Retinal pigment epithelial cell (primary cell): Measurements from ENCODE around the gene LY9.
"Not testable (repeated sequence)": the region's sequence is repeated elsewhere in the genome, so short reads cannot be mapped to it uniquely, and the experiment has no call there.

ENCODE experiments used
- DNase-seq: peaks from one replicate; pipeline ENCODE4 v3.0.0-alpha.2; 2010; ENCODE audit warnings: low read depth
- H3K4me3 ChIP-seq: 2 replicates; pipeline ENCODE4 v1.5.1; 2011; ENCODE audit warnings: mild to moderate bottlenecking, low read length, control low read depth, moderate library complexity
- CTCF ChIP-seq: conservative IDR thresholded peaks from 2 replicates; pipeline ENCODE4 v1.5.1; 2011; ENCODE audit warnings: low read depth, low read length, control low read depth, inconsistent platforms

LY9 gene

DNA sequence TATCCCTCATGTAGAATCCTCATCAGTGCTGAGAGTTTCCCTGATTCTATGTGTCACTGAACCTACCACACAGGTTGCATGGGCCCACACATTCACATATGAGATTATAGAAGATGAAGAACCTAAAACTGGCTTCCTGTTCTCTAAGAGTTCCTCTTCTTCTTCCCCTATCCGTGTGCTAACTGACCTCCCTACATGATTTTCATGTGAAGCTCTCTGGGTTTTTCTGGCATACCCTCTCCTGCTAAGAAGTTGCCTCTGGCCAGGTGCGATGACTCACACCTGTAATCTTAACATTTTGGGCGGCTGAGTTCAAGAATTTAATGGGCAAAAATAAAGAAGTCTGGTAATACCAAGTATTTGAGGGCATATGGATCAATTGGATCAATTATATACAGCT lies 72.2 kb downstream of the LY9 start:
- DNase-seq = no peak
- H3K4me3 ChIP-seq = no peak overlapping the region
- no peak for TF ChIP-seq CTCF

DNA sequence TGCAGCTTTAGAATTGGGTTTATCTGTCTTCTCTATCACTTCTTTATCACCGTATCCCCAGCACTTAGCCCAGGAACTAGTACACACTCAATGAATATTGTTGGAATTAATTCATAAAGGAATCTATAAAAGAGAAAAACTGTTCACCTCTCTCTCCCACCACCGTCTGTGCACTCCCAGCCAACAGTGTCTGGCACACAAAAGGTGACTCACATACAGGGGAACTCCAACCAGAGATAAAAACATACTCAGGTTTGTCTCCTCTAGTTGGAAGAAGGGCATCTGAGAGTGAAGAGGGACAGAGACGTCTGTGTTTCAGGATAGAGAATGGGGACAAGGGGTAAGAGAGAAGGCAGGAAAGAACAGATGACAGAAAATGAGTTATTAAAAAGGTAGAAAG lies 79.0 kb downstream of the LY9 start:
- no peak for TF ChIP-seq CTCF
- no peak for DNase-seq
- H3K4me3 ChIP-seq = no peak overlapping the region

- H3K4me3 ChIP-seq = not testable (repeated sequence)
Observed at GRCh38 chr1:160875591-160875990, 79.6 kb downstream of the LY9 start.

GRCh38 chr1:160876311-160876710 lies 80.3 kb downstream of the LY9 start:
- no peak for DNase-seq
- no peak for TF ChIP-seq CTCF
- no peak overlapping the region for H3K4me3 ChIP-seq

More at GRCh38 chr1:160875591-160875990, 79.6 kb downstream of the LY9 start:
- DNase-seq = not testable (repeated sequence)

- DNase-seq = no peak
- no peak overlapping the region for H3K4me3 ChIP-seq
- TF ChIP-seq CTCF = no peak
Observed at GRCh38 chr1:160877221-160877620, 81.2 kb downstream of the LY9 start.
